Measurements from ENCODE around the gene GPR34.

- TF ChIP-seq CTCF (IDR thresholded peaks at IDR 0.05) (no peak), POLR2A (IDR thresholded peaks at IDR 0.05) (no peak)
Measured at GRCh38 chrX:41671082-41671481, 17.7 kb upstream of the GPR34 start.
